SK-N-SH treated with all-trans-retinoic acid at 6 μM for 48 hours (cell line): Measurements from ENCODE around the gene FER1L5.

ENCODE experiments used
- PATZ1 ChIP-seq: fragments of 250-450 bp; sonication (Bioruptor Pico); IDR thresholded peaks from 2 replicates; pipeline ENCODE4 v1.8.0; 2020; ENCODE audit warnings: mild to moderate bottlenecking, moderate library complexity, borderline replicate concordance
- TCF4 ChIP-seq: fragments of 250-450 bp; sonication (Bioruptor Pico); IDR thresholded peaks from 2 replicates; pipeline ENCODE4 v1.8.0; 2021; ENCODE audit warnings: mild to moderate bottlenecking, moderate library complexity, borderline replicate concordance
- ZFP30 ChIP-seq: fragments of 450-650 bp; formaldehyde crosslinking; IDR thresholded peaks from 2 replicates; pipeline ENCODE4 v1.5.0; 2022; ENCODE audit warnings: mild to moderate bottlenecking, moderate library complexity
- TF ChIP-seq, protein P1 (sequence below): fragments of 250-450 bp; sonication (Bioruptor Pico); IDR thresholded peaks from 2 replicates; pipeline ENCODE4 v1.5.1; 2021; ENCODE audit warnings: mild to moderate bottlenecking, moderate library complexity

- TF ChIP-seq PATZ1 (no peak), TCF4 (CRISPR knock-in tag) (no peak), ZFP30 (CRISPR knock-in tag) (no peak)
- TF ChIP-seq, protein P1, sequence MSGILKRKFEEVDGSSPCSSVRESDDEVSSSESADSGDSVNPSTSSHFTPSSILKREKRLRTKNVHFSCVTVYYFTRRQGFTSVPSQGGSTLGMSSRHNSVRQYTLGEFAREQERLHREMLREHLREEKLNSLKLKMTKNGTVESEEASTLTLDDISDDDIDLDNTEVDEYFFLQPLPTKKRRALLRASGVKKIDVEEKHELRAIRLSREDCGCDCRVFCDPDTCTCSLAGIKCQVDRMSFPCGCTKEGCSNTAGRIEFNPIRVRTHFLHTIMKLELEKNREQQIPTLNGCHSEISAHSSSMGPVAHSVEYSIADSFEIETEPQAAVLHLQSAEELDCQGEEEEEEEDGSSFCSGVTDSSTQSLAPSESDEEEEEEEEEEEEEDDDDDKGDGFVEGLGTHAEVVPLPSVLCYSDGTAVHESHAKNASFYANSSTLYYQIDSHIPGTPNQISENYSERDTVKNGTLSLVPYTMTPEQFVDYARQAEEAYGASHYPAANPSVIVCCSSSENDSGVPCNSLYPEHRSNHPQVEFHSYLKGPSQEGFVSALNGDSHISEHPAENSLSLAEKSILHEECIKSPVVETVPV: no peak
These were observed 38.1 kb downstream of the FER1L5 start for GRCh38 chr2:96680561-96681141.
